DMS114 treated with DMSO at 0.1 percent for 48 hours (cell line): ENCODE results near the gene STH.
"Not testable (repeated sequence)": the region's sequence is repeated elsewhere in the genome, so short reads cannot be mapped to it uniquely, and the experiment has no call there.

ENCODE experiments used
- DNase-seq: peaks from one replicate; lab custom pipeline; 2025; ENCODE audit not compliant: unreplicated experiment; lab: John Stamatoyannopoulos, UW

STH gene

DNA sequence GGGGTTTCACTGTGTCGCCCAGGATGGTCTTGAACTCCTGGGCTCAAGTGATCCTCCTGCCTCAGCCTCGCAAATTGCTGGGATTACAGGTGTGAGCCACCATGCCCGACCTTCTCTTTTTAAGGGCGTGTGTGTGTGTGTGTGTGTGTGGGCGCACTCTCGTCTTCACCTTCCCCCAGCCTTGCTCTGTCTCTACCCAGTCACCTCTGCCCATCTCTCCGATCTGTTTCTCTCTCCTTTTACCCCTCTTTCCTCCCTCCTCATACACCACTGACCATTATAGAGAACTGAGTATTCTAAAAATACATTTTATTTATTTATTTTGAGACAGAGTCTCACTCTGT, 3.9 kb downstream of the STH start:
- DNase-seq, result no peak

DNA sequence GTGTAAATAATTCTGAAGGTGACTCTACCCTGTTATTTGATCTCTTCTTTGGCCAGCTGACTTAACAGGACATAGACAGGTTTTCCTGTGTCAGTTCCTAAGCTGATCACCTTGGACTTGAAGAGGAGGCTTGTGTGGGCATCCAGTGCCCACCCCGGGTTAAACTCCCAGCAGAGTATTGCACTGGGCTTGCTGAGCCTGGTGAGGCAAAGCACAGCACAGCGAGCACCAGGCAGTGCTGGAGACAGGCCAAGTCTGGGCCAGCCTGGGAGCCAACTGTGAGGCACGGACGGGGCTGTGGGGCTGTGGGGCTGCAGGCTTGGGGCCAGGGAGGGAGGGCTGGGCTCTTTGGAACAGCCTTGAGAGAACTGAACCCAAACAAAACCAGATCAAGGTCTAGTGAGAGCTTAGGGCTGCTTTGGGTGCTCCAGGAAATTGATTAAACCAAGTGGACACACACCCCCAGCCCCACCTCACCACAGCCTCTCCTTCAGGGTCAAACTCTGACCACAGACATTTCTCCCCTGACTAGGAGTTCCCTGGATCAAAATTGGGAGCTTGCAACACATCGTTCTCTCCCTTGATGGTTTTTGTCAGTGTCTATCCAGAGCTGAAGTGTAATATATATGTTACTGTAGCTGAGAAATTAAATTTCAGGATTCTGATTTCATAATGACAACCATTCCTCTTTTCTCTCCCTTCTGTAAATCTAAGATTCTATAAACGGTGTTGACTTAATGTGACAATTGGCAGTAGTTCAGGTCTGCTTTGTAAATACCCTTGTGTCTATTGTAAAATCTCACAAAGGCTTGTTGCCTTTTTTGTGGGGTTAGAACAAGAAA, 5.1 kb downstream of the STH start:
- no peak for DNase-seq

DNA sequence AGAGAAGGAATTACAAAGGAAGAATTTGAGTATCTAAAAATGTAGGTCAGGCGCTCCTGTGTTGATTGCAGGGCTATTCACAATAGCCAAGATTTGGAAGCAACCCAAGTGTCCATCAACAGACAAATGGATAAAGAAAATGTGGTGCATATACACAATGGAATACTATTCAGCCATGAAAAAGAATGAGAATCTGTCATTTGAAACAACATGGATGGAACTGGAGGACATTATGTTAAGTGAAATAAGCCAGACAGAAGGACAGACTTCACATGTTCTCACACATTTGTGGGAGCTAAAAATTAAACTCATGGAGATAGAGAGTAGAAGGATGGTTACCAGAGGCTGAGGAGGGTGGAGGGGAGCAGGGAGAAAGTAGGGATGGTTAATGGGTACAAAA, 7.0 kb downstream of the STH start:
- DNase-seq, result not testable (repeated sequence)

DNA sequence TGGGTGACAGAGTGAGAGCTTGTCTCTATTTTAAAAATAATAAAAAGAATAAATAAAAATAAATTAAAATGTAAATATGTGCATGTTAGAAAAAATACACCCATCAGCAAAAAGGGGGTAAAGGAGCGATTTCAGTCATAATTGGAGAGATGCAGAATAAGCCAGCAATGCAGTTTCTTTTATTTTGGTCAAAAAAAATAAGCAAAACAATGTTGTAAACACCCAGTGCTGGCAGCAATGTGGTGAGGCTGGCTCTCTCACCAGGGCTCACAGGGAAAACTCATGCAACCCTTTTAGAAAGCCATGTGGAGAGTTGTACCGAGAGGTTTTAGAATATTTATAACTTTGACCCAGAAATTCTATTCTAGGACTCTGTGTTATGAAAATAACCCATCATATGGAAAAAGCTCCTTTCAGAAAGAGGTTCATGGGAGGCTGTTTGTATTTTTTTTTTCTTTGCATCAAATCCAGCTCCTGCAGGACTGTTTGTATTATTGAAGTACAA, 8.5 kb downstream of the STH start:
- no peak for DNase-seq

DNA sequence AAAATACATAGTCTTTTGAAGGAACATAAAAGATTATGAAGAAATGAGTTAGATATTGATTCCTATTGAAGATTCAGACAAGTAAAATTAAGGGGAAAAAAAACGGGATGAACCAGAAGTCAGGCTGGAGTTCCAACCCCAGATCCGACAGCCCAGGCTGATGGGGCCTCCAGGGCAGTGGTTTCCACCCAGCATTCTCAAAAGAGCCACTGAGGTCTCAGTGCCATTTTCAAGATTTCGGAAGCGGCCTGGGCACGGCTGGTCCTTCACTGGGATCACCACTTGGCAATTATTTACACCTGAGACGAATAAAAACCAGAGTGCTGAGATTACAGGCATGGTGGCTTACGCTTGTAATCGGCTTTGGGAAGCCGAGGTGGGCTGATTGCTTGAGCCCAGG, 9.5 kb downstream of the STH start:
- DNase-seq, result no peak

- no peak for DNase-seq
Measured at GRCh38 chr17:46009681-46010596, 10.9 kb downstream of the STH start.

DNA sequence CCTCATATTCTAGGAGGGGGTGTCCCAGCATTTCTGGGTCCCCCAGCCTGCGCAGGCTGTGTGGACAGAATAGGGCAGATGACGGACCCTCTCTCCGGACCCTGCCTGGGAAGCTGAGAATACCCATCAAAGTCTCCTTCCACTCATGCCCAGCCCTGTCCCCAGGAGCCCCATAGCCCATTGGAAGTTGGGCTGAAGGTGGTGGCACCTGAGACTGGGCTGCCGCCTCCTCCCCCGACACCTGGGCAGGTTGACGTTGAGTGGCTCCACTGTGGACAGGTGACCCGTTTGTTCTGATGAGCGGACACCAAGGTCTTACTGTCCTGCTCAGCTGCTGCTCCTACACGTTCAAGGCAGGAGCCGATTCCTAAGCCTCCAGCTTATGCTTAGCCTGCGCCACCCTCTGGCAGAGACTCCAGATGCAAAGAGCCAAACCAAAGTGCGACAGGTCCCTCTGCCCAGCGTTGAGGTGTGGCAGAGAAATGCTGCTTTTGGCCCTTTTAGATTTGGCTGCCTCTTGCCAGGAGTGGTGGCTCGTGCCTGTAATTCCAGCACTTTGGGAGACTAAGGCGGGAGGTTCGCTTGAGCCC, 11.6 kb downstream of the STH start:
- no peak for DNase-seq

DNA sequence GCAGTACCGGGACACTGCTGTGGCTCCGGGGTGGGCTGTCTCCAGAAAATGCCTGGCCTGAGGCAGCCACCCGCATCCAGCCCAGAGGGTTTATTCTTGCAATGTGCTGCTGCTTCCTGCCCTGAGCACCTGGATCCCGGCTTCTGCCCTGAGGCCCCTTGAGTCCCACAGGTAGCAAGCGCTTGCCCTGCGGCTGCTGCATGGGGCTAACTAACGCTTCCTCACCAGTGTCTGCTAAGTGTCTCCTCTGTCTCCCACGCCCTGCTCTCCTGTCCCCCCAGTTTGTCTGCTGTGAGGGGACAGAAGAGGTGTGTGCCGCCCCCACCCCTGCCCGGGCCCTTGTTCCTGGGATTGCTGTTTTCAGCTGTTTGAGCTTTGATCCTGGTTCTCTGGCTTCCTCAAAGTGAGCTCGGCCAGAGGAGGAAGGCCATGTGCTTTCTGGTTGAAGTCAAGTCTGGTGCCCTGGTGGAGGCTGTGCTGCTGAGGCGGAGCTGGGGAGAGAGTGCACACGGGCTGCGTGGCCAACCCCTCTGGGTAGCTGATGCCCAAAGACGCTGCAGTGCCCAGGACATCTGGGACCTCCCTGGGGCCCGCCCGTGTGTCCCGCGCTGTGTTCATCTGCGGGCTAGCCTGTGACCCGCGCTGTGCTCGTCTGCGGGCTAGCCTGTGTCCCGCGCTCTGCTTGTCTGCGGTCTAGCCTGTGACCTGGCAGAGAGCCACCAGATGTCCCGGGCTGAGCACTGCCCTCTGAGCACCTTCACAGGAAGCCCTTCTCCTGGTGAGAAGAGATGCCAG, 12.9 kb downstream of the STH start:
- no peak for DNase-seq

- no peak for DNase-seq
Measured at GRCh38 chr17:46012506-46013079, 13.5 kb downstream of the STH start.

GRCh38 chr17:46013127-46013501, 14.1 kb downstream of the STH start:
- DNase-seq, result no peak

- DNase-seq, result no peak
Measured at GRCh38 chr17:46013502-46014165, 14.6 kb downstream of the STH start.

GRCh38 chr17:46019408-46019925, 20.4 kb downstream of the STH start:
- not testable (repeated sequence) for DNase-seq

GRCh38 chr17:46020023-46020761, 21.1 kb downstream of the STH start:
- DNase-seq, result no peak

- no peak for DNase-seq
Measured at GRCh38 chr17:46020998-46021397, 21.9 kb downstream of the STH start.

DNA sequence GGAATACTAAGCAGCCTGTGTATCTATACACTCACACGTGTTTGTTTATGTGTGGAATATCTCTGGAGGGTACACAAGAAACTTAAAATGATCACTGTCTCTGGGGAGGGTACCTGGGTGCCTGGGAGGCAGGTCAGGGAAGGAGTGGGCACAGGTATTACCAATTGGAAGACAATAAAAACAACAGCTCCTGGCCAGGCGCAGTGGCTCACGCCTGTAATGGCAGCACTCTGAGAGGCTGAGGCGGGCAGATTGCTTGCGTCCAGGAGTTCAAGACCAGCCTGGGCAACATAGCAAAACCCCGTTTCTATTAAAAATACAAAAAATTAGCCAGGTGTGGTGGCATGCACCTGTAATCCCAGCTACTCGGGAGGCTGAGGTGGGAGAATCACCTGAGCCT, 24.3 kb downstream of the STH start:
- not testable (repeated sequence) for DNase-seq

DNA sequence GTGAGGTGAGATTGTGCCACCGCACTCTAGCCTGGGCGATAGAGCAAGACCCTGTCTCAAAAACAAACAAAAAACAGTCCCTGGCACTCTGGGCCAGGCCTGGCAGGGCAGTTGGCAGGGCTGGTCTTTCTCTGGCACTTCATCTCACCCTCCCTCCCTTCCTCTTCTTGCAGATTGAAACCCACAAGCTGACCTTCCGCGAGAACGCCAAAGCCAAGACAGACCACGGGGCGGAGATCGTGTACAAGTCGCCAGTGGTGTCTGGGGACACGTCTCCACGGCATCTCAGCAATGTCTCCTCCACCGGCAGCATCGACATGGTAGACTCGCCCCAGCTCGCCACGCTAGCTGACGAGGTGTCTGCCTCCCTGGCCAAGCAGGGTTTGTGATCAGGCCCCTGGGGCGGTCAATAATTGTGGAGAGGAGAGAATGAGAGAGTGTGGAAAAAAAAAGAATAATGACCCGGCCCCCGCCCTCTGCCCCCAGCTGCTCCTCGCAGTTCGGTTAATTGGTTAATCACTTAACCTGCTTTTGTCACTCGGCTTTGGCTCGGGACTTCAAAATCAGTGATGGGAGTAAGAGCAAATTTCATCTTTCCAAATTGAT, 24.8 kb downstream of the STH start:
- DNase-seq, result no peak

GRCh38 chr17:46024590-46024989, 25.5 kb downstream of the STH start:
- no peak for DNase-seq

DNA sequence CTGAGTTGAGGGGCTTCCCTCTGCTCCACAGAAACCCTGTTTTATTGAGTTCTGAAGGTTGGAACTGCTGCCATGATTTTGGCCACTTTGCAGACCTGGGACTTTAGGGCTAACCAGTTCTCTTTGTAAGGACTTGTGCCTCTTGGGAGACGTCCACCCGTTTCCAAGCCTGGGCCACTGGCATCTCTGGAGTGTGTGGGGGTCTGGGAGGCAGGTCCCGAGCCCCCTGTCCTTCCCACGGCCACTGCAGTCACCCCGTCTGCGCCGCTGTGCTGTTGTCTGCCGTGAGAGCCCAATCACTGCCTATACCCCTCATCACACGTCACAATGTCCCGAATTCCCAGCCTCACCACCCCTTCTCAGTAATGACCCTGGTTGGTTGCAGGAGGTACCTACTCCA, 26.0 kb downstream of the STH start:
- no peak for DNase-seq
